Measurements from ENCODE around the gene RAD51B. TPM values are rescaled to one million over a fixed set of nuclear protein-coding genes. Genes with fewer than 3 reads are reported as not detected.

The RAD51B gene
- total and polyA plus RNA-seq, 4 experiments from 2014 or later = 22.0 to 35.7 (median 31.4) TPM

GRCh38 chr14:68535404-68536017, 715.9 kb downstream of the RAD51B start:
- Mint-ChIP-seq H3K27me3 (no peaks in the 10 kb centered on the region), H3K4me3 (no peak overlapping the region), H3K4me1 (peaks cover 0 to 9% (median 7%) of the 10 kb centered on the region in 4 donors), H3K27ac (no peak overlapping the region), H3K9me3 (peaks cover 0 to 13% (median 8%) of the 10 kb centered on the region in 8 donors), H3K36me3 (peaks cover 0 to 7% of the 10 kb centered on the region in 2 donors)
- Histone ChIP-seq H3K36me3 (ENCODE audit: insufficient read depth, low read length) (no peaks in the 10 kb centered on the region), H3K27ac (ENCODE audit: low read depth, low read length) (no peak overlapping the region), H3K4me3 (ENCODE audit: low read length in 2 of 2) (no peak overlapping the region), H3K27me3 (ENCODE audit: insufficient read depth, low read length) (no peaks in the 10 kb centered on the region), H3K4me1 (ENCODE audit: insufficient read depth, low read length) (no peaks in the 10 kb centered on the region), H3K9me3 (ENCODE audit: control insufficient read depth in 1 of 2, low read length in 2 of 2) (no peaks in the 10 kb centered on the region)
- intact Hi-C loops (cut with micrococcal nuclease) = no loop called here
- no peak for DNase-seq
- ChIA-PET POLR2A (ENCODE audit: partially characterized antibody) (no interaction called here), CTCF (ENCODE audit: partially characterized antibody) (interaction anchor here (0.9 to 1.0 kb wide), 2 partner anchors 30 to 252 kb away, joined by 3 read pairs; no protein-coding TSS in a partner anchor)

GRCh38 chr14:68536018-68536410, 716.4 kb downstream of the RAD51B start:
- Histone ChIP-seq H3K9me3 (ENCODE audit: control insufficient read depth in 1 of 2, low read length in 2 of 2) (no peaks in the 10 kb centered on the region), H3K4me1 (ENCODE audit: insufficient read depth, low read length) (no peaks in the 10 kb centered on the region), H3K36me3 (ENCODE audit: insufficient read depth, low read length) (no peaks in the 10 kb centered on the region), H3K27ac (ENCODE audit: low read depth, low read length) (no peak overlapping the region), H3K27me3 (ENCODE audit: insufficient read depth, low read length) (no peaks in the 10 kb centered on the region), H3K4me3 (ENCODE audit: low read length in 2 of 2) (no peak overlapping the region)
- H3K36me3 Mint-ChIP-seq = peaks cover 0 to 6% of the 10 kb centered on the region in 2 donors
- DNase-seq = no peak
- ChIA-PET POLR2A (ENCODE audit: partially characterized antibody) (no interaction called here), CTCF (ENCODE audit: partially characterized antibody) (no interaction called here)
- intact Hi-C loops (cut with micrococcal nuclease) = no loop called here
- H3K27me3 Mint-ChIP-seq = no peaks in the 10 kb centered on the region
- no peak overlapping the region for H3K27ac Mint-ChIP-seq
- H3K4me3 Mint-ChIP-seq = no peak overlapping the region
- peaks cover 0 to 9% (median 7%) of the 10 kb centered on the region in 4 donors for H3K4me1 Mint-ChIP-seq
- H3K9me3 Mint-ChIP-seq = peaks cover 0 to 8% (median 5%) of the 10 kb centered on the region in 8 donors

GRCh38 chr14:68538639-68539038, 719.1 kb downstream of the RAD51B start:
- H3K9me3 Mint-ChIP-seq = no peaks in the 10 kb centered on the region
- peaks cover 0 to 5% of the 10 kb centered on the region in 2 donors for H3K36me3 Mint-ChIP-seq
- intact Hi-C loops (cut with micrococcal nuclease) = no loop called here
- no peak overlapping the region for H3K27ac Mint-ChIP-seq
- no peak overlapping the region for H3K27ac ChIP-seq (ENCODE audit: low read depth, low read length)
- DNase-seq = no peak
- no peak overlapping the region for H3K4me3 ChIP-seq (ENCODE audit: low read length in 2 of 2)
- no peaks in the 10 kb centered on the region for H3K36me3 ChIP-seq (ENCODE audit: insufficient read depth, low read length)
- H3K4me1 Mint-ChIP-seq = peaks cover 0 to 9% (median 7%) of the 10 kb centered on the region in 4 donors
- no peak overlapping the region for H3K4me3 Mint-ChIP-seq
- H3K27me3 Mint-ChIP-seq = no peaks in the 10 kb centered on the region
- H3K4me1 ChIP-seq (ENCODE audit: insufficient read depth, low read length) = no peaks in the 10 kb centered on the region
- ChIA-PET POLR2A (ENCODE audit: partially characterized antibody) (no interaction called here), CTCF (ENCODE audit: partially characterized antibody) (interaction anchor here (0.9 kb wide), 1 partner anchor 16 kb away, joined by 3 read pairs; no protein-coding TSS in a partner anchor)
- no peaks in the 10 kb centered on the region for H3K27me3 ChIP-seq (ENCODE audit: insufficient read depth, low read length)
- no peaks in the 10 kb centered on the region for H3K9me3 ChIP-seq (ENCODE audit: control insufficient read depth in 1 of 2, low read length in 2 of 2)

- Mint-ChIP-seq H3K36me3 (peaks cover 0 to 5% of the 10 kb centered on the region in 2 donors), H3K9me3 (no peaks in the 10 kb centered on the region), H3K27ac (peak overlapping the region in 3 of 7 donors; percentile 30 to 56 (median 48)), H3K4me1 (peaks cover 0 to 8% (median 2%) of the 10 kb centered on the region in 4 donors), H3K27me3 (no peaks in the 10 kb centered on the region), H3K4me3 (no peak overlapping the region)
- Histone ChIP-seq H3K4me1 (ENCODE audit: insufficient read depth, low read length) (no peaks in the 10 kb centered on the region), H3K27ac (ENCODE audit: low read depth, low read length) (no peak overlapping the region), H3K4me3 (ENCODE audit: low read length in 2 of 2) (no peak overlapping the region), H3K27me3 (ENCODE audit: insufficient read depth, low read length) (no peaks in the 10 kb centered on the region), H3K9me3 (ENCODE audit: control insufficient read depth in 1 of 2, low read length in 2 of 2) (no peaks in the 10 kb centered on the region), H3K36me3 (ENCODE audit: insufficient read depth, low read length) (no peaks in the 10 kb centered on the region)
- DNase-seq = no peak
- intact Hi-C loops (cut with micrococcal nuclease) = no loop called here
- ChIA-PET CTCF (ENCODE audit: partially characterized antibody) (interaction anchor here (0.9 kb wide), 1 partner anchor 16 kb away, joined by 3 read pairs; no protein-coding TSS in a partner anchor), POLR2A (ENCODE audit: partially characterized antibody) (no interaction called here)
Observed at GRCh38 chr14:68539241-68539737, 719.7 kb downstream of the RAD51B start.

GRCh38 chr14:68539789-68540188, 720.2 kb downstream of the RAD51B start:
- no peaks in the 10 kb centered on the region for H3K9me3 Mint-ChIP-seq
- ChIA-PET POLR2A (ENCODE audit: partially characterized antibody) (no interaction called here), CTCF (ENCODE audit: partially characterized antibody) (no interaction called here)
- H3K27ac Mint-ChIP-seq = no peak overlapping the region
- no peak overlapping the region for H3K4me3 Mint-ChIP-seq
- H3K4me3 ChIP-seq (ENCODE audit: low read length in 2 of 2) = no peak overlapping the region
- H3K4me1 Mint-ChIP-seq = peaks cover 0 to 11% (median 0%) of the 10 kb centered on the region in 4 donors
- no peaks in the 10 kb centered on the region for H3K27me3 ChIP-seq (ENCODE audit: insufficient read depth, low read length)
- H3K27me3 Mint-ChIP-seq = no peaks in the 10 kb centered on the region
- no peaks in the 10 kb centered on the region for H3K9me3 ChIP-seq (ENCODE audit: control insufficient read depth in 1 of 2, low read length in 2 of 2)
- H3K36me3 ChIP-seq (ENCODE audit: insufficient read depth, low read length) = no peaks in the 10 kb centered on the region
- no peaks in the 10 kb centered on the region for H3K4me1 ChIP-seq (ENCODE audit: insufficient read depth, low read length)
- no peak overlapping the region for H3K27ac ChIP-seq (ENCODE audit: low read depth, low read length)
- intact Hi-C loops (cut with micrococcal nuclease) = no loop called here
- no peak for DNase-seq
- peaks cover 0 to 5% of the 10 kb centered on the region in 2 donors for H3K36me3 Mint-ChIP-seq

- Histone ChIP-seq H3K27ac (ENCODE audit: low read depth, low read length) (no peak overlapping the region), H3K36me3 (ENCODE audit: insufficient read depth, low read length) (no peaks in the 10 kb centered on the region), H3K9me3 (ENCODE audit: control insufficient read depth in 1 of 2, low read length in 2 of 2) (no peaks in the 10 kb centered on the region), H3K4me3 (ENCODE audit: low read length in 2 of 2) (no peak overlapping the region), H3K27me3 (ENCODE audit: insufficient read depth, low read length) (no peaks in the 10 kb centered on the region), H3K4me1 (ENCODE audit: insufficient read depth, low read length) (no peaks in the 10 kb centered on the region)
- ChIA-PET POLR2A (ENCODE audit: partially characterized antibody) (interaction anchor here (1.0 kb wide), 1 partner anchor 241 kb away, joined by 3 read pairs; no protein-coding TSS in a partner anchor), CTCF (ENCODE audit: partially characterized antibody) (no interaction called here)
- H3K27ac Mint-ChIP-seq = no peak overlapping the region
- DNase-seq = no peak
- peaks cover 0 to 11% (median 0%) of the 10 kb centered on the region in 4 donors for H3K4me1 Mint-ChIP-seq
- H3K36me3 Mint-ChIP-seq = peaks cover 0 to 9% of the 10 kb centered on the region in 2 donors
- intact Hi-C loops (cut with micrococcal nuclease) = no loop called here
- no peaks in the 10 kb centered on the region for H3K9me3 Mint-ChIP-seq
- H3K4me3 Mint-ChIP-seq = no peak overlapping the region
- no peaks in the 10 kb centered on the region for H3K27me3 Mint-ChIP-seq
Observed at GRCh38 chr14:68541178-68541896, 721.8 kb downstream of the RAD51B start.

- H3K4me3 Mint-ChIP-seq = no peak overlapping the region
- Histone ChIP-seq H3K27me3 (ENCODE audit: insufficient read depth, low read length) (no peaks in the 10 kb centered on the region), H3K4me3 (ENCODE audit: low read length in 2 of 2) (no peak overlapping the region), H3K9me3 (ENCODE audit: control insufficient read depth in 1 of 2, low read length in 2 of 2) (no peaks in the 10 kb centered on the region), H3K36me3 (ENCODE audit: insufficient read depth, low read length) (no peaks in the 10 kb centered on the region), H3K27ac (ENCODE audit: low read depth, low read length) (no peak overlapping the region), H3K4me1 (ENCODE audit: insufficient read depth, low read length) (no peaks in the 10 kb centered on the region)
- ChIA-PET POLR2A (ENCODE audit: partially characterized antibody) (interaction anchor here (0.8 kb wide), 1 partner anchor 35 kb away, joined by 3 read pairs; no protein-coding TSS in a partner anchor), CTCF (ENCODE audit: partially characterized antibody) (no interaction called here)
- DNase-seq = no peak
- peaks cover 0 to 11% of the 10 kb centered on the region in 2 donors for H3K36me3 Mint-ChIP-seq
- H3K27me3 Mint-ChIP-seq = no peaks in the 10 kb centered on the region
- no peaks in the 10 kb centered on the region for H3K9me3 Mint-ChIP-seq
- intact Hi-C loops (cut with micrococcal nuclease) = no loop called here
- no peak overlapping the region for H3K27ac Mint-ChIP-seq
- H3K4me1 Mint-ChIP-seq = peaks cover 0 to 13% (median 0%) of the 10 kb centered on the region in 4 donors
Observed at GRCh38 chr14:68542346-68542745, 722.8 kb downstream of the RAD51B start.

All from CD4-positive, alpha-beta memory T cell (primary cell).